Thymus (tissue), 11 donors: Measurements from ENCODE around the gene DUSP19. TPM values are rescaled to one million over a fixed set of nuclear protein-coding genes. Genes with fewer than 3 reads are reported as not detected.

ENCODE experiments used
- DNase-seq, 9 donors: peaks; one replicate each; pipeline ENCODE4 v3.0.0-alpha.2; 2013; ENCODE audit warnings: low spot score in 9 of 9, low read depth in 6 of 9, missing footprints in 1 of 9
- H3K27ac ChIP-seq, 2 donors: one replicate each; pipeline ENCODE4 v1.5.1; 2013; ENCODE audit warnings: control low read depth in 1 of 2, low read depth in 1 of 2, low read length in 1 of 2, mild to moderate bottlenecking in 1 of 2, moderate library complexity in 1 of 2
- H3K27me3 ChIP-seq, 2 donors: one replicate each; pipeline ENCODE4 v1.5.1; 2013; ENCODE audit warnings: low read length in 1 of 2; ENCODE audit not compliant: control insufficient read depth in 2 of 2, insufficient read depth in 1 of 2
- H3K36me3 ChIP-seq, 2 donors: one replicate each; pipeline ENCODE4 v1.5.1; 2013; ENCODE audit warnings: low read length in 1 of 2, mild to moderate bottlenecking in 1 of 2, moderate library complexity in 1 of 2; ENCODE audit not compliant: control insufficient read depth in 2 of 2, insufficient read depth in 2 of 2
- H3K4me1 ChIP-seq, 2 donors: one replicate each; pipeline ENCODE4 v1.5.1; 2013; ENCODE audit warnings: low read length in 2 of 2; ENCODE audit not compliant: control insufficient read depth in 2 of 2, insufficient read depth in 2 of 2
- H3K4me3 ChIP-seq, 2 donors: one replicate each; pipeline ENCODE4 v1.5.1; 2013; ENCODE audit warnings: low read length in 2 of 2, control low read depth in 1 of 2, mild to moderate bottlenecking in 1 of 2
- H3K9me3 ChIP-seq, 2 donors: one replicate each; pipeline ENCODE4 v1.5.1; 2013; ENCODE audit warnings: low read length in 1 of 2, mild to moderate bottlenecking in 1 of 2; ENCODE audit not compliant: control insufficient read depth in 2 of 2, insufficient read depth in 1 of 2
- WGBS: extraction: QIAGEN DNeasy Blood & Tissue Kit; methylation state at CpG from one replicate; pipeline ENCODE4 v1.1.7; 2013; 5-methylcytosine and 5-hydroxymethylcytosine counted together
- polyA plus RNA-seq: library from polyadenylated mRNA; stranded (reverse); fragments of 200-250 nt; gene quantifications from one replicate; pipeline ENCODE4 v1.2.3, GENCODE V29; 2013
- total RNA-seq: library from RNA; stranded (reverse); fragments of 120-200 nt; gene quantifications from one replicate; pipeline ENCODE4 v1.2.4, GENCODE V29; 2013
- donor health status: healthy.

Gene DUSP19
- total and polyA plus RNA-seq, 2 donors: 2.0 to 2.8 TPM

DNA sequence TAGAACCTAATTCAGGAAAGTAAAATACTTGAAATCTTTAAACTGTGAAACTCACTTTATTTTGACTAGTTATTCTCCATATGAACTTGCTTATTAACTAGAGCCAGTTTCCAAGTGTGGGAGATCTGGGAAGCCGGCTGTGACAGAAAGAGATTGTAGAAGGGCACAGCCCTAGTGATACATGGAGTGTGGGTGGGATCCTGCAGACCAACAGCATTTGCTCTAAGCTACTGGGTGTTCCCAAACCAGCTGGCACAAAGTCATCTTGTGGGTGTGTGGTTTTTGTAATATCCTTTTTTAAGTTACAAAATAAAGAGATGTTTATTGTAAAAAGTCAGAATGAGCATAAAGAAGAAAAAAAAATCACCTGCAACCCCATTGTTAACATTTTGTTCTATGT is 3.4 kb downstream of the DUSP19 start:
- DNase-seq: no peak
- 83% methylated on average over 1 of the region's 1 CpG for WGBS
- no peak overlapping the region for H3K4me3 ChIP-seq
- H3K4me1 ChIP-seq: no peaks in the 10 kb centered on the region
- no peaks in the 10 kb centered on the region for H3K9me3 ChIP-seq
- peaks cover 0 to 5% of the 10 kb centered on the region in 2 donors for H3K27me3 ChIP-seq
- no peaks in the 10 kb centered on the region for H3K36me3 ChIP-seq
- H3K27ac ChIP-seq: no peak overlapping the region

DNA sequence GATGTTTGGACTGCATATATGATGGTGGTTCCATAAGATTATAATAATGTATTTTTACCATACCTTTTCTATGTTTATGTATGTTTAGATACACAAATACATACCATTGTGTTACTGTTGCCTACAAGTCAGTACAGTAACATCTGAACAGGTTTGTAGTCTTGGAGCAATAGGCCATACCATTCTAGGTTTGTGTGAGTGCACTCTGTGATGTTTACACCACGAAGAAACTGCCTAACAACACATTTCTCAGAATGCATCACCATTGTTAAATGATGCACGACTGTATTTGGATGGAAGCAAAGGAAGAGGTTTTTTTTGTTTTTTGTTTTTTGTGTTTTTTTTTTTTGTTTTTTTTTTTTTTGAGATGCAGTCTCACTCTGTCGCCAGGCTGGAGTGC is 9.5 kb downstream of the DUSP19 start:
- WGBS: 95% methylated on average over 3 of the region's 3 CpGs

DNA sequence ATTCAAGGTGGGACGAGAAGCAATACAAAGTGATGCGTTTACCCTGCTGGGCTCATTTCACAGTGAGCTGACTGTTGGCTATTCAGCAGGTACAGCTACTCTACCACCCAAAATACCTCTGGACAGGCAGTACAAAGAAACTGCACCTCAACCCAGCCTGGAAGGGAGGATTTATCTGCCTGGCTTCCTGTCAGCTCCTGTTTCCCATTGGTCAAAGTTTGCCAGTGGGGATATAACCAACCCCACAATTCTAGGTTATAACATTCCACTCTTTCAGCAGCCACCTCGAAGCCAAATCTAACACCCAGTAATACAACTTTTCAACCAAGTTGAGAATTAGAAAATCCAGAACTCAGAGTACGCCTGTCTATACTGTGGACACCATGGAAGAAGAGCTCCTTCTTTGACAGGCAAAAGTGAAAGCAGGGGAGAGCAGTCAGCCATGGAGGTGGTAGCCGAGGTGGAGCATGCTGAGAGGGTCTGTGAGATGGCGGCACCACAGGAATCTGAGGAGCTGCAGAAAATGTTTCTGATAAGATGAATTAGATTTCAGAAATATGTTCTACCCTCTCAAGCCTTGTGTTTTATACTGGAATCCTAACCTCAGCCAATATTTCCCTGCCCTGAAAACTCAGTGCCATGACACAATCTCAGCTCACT is 10.8 kb downstream of the DUSP19 start:
- Histone ChIP-seq H3K27me3 (no peaks in the 10 kb centered on the region), H3K4me1 (no peaks in the 10 kb centered on the region), H3K36me3 (no peaks in the 10 kb centered on the region), H3K27ac (no peak overlapping the region), H3K9me3 (no peaks in the 10 kb centered on the region), H3K4me3 (no peak overlapping the region)
- DNase-seq: no peak
- WGBS: 98% methylated on average over 6 of the region's 6 CpGs

More for the DNA sequence above, 9.5 kb downstream of the DUSP19 start:
- H3K36me3 ChIP-seq: no peaks in the 10 kb centered on the region
- no peak overlapping the region for H3K4me3 ChIP-seq
- H3K9me3 ChIP-seq: no peaks in the 10 kb centered on the region
- DNase-seq: no peak
- H3K27ac ChIP-seq: no peak overlapping the region
- no peaks in the 10 kb centered on the region for H3K4me1 ChIP-seq
- no peaks in the 10 kb centered on the region for H3K27me3 ChIP-seq

DNA sequence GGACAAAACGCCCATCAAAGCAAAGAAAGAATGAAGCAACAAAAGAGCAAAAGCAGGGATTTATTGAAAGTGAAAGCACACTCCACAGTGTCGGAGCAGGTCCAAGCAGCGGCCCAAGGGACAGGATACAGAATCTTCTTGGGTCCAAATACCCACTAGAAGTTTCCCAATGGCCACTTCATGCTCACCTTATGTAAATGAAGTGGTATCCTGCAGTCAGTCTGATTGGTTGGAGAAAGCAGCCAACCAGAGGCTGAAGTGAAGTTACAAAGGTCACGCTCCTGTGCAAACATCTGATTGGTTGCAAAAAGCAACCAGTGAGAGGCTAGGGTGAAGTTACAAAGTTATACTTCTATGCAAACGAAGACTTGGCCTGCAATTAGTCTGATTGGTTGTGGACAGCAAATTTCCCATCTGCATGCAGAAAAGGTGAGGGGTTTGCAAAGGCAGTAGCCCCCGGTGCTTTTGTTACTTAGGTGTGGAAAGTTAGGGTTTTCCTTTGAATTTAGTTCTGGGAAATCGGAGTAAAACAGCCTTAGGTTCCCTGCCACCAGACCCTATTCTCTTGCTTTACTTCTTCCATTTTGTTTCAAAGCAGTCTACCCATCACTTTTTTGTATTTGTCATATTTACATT is 12.9 kb downstream of the DUSP19 start:
- H3K27ac ChIP-seq: no peak overlapping the region

DNA sequence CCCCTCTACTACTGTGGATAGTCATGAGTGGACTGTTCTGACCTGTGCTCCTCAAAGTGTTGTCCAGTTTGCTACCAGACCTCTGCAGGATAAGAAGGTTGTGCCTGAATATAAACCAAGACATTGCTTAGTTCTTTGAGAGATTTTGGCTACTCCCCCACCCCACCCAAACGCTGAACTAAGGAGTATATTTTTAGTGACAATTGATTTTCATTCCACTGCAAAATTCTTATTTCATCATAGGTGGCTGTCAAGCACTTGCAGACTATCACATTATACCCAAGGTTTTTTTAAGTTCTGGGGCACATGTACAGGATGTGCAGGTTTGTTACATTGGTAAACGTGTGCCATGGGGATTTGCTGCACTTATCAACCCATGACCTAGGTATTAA is 13.4 kb downstream of the DUSP19 start:
- Histone ChIP-seq H3K27ac (no peak overlapping the region), H3K27me3 (no peaks in the 10 kb centered on the region), H3K4me3 (no peak overlapping the region), H3K9me3 (no peaks in the 10 kb centered on the region), H3K4me1 (no peaks in the 10 kb centered on the region), H3K36me3 (no peaks in the 10 kb centered on the region)
- WGBS: 97% methylated on average over 2 of the region's 2 CpGs
- DNase-seq: no peak

More for the DNA sequence above, 12.9 kb downstream of the DUSP19 start:
- no peaks in the 10 kb centered on the region for H3K36me3 ChIP-seq
- H3K4me1 ChIP-seq: no peaks in the 10 kb centered on the region
- no peaks in the 10 kb centered on the region for H3K9me3 ChIP-seq
- no peak for DNase-seq
- no peaks in the 10 kb centered on the region for H3K27me3 ChIP-seq
- WGBS: 96% methylated on average over 7 of the region's 7 CpGs
- H3K4me3 ChIP-seq: no peak overlapping the region

DNA sequence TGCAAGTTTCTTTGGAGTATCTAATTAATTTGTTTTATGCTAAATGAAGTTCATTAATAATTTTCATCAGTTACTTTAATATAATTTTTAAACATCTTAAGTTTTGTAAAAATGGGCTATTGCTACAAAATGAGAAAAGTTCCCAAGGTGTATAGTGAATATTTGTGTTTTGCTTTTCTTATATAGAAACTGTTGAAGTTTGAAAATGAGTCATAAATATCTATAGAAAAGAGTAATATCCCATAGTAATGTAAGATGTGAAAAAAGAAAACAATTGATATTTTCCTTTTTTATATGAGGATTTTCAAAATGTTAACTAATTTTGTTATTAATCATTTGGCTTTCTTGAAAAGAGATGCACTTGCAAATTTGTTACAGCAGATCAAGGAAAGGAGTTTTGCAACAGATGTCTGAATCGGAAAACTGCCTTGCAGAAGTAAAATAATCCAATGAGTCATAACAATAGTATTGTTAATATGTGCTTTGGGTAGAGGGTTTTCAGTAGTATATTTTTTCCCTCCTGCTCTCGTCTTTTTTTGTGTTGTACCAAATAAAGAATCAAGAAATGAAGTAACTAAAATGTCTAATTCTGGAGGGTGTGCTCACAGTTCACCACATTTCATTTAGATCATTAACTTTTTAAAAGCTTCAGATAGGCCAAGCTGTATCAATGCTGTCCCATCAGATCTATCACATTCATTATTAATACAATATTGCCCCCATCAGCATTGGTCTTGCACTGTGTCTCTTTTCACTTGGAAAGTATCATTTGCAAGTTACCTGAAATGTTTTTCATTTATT is 15.5 kb downstream of the DUSP19 start:
- no peaks in the 10 kb centered on the region for H3K27me3 ChIP-seq
- H3K27ac ChIP-seq: no peak overlapping the region
- WGBS: 86% methylated on average over 2 of the region's 2 CpGs
- no peaks in the 10 kb centered on the region for H3K4me1 ChIP-seq
- DNase-seq: no peak
- H3K4me3 ChIP-seq: no peak overlapping the region
- H3K9me3 ChIP-seq: no peaks in the 10 kb centered on the region
- H3K36me3 ChIP-seq: no peaks in the 10 kb centered on the region

DNA sequence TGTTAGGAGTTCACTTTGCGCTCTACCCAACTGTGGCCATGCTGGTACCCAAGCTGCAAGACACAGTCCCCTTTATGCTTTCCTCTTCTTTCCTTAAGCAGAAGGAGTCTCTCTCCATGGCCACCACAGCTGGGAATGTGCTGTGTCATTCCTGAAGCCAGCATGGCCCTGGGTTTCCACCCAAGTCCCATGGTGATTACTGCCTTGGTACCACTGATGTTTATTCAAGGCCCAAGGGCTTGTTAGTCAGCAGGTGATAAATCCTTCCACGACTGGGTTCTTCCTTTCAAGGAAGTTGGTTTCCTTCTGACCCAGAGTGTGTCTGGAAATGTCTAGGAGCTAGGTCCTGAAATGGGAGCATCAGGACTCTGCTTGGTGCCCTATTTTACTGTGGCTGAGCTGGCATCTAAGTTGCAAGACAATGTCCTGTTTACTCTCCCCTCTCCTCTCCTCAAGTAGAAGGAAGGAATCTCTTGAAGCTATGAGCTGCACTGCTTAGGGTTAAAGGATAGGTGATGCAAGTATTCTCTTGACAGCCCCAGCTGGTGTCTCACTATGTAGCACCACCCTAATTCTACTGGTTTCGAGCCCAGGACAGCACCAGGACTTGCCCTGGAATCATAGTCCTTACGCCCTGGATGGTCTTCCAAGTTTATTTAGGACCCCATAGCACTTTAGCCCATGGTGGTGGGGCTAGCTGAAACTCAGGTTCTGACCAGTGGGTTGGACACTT is 27.0 kb downstream of the DUSP19 start:
- Histone ChIP-seq H3K4me1 (no peaks in the 10 kb centered on the region), H3K4me3 (no peak overlapping the region), H3K9me3 (no peaks in the 10 kb centered on the region), H3K36me3 (no peaks in the 10 kb centered on the region), H3K27me3 (no peaks in the 10 kb centered on the region), H3K27ac (no peak overlapping the region)
- no peak for DNase-seq
- 72% methylated on average over 4 of the region's 4 CpGs for WGBS

DNA sequence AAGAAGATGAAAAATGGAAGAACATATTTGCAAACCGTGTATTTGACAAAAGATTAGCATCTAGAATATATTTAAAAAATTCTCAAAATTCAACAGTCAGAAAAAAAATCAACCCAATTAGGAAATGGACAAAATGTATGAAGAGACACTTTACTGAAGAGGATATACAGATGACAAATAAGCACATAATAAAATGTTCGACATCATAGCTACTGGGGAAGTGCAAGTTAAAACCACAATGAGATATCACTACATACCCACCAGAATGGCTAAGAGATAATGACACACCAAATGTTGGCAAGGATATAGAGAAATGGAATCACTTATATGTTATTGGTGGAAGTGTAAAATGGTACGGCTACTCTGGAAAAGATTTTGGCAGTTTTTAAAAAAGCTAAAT is 34.0 kb downstream of the DUSP19 start:
- Histone ChIP-seq H3K36me3 (no peaks in the 10 kb centered on the region), H3K27me3 (no peaks in the 10 kb centered on the region), H3K27ac (no peak overlapping the region), H3K9me3 (no peaks in the 10 kb centered on the region), H3K4me3 (no peak overlapping the region), H3K4me1 (no peaks in the 10 kb centered on the region)
- no peak for DNase-seq
- 98% methylated on average over 3 of the region's 3 CpGs for WGBS

DNA sequence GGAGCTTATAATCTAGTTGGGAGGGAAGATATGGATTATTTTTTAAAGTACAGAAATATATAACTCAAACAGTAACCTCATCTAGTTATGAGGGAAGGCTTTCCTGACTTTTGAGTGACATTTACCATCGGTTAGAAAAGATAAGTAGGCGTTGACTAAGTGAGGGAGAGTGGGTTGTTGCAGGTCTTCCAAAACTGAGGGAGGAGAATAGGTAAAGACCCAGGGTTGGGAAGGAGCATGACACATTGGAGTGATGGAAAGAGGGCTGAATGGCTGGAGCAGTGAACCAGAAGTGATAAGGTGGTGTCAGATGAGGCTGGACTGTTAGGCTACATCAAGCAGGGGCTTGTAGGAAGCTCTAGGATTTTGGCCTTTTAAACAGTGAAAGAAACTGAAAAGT is 35.1 kb downstream of the DUSP19 start:
- Histone ChIP-seq H3K9me3 (no peaks in the 10 kb centered on the region), H3K36me3 (no peaks in the 10 kb centered on the region), H3K4me3 (no peak overlapping the region), H3K4me1 (no peaks in the 10 kb centered on the region), H3K27ac (no peak overlapping the region), H3K27me3 (no peaks in the 10 kb centered on the region)
- DNase-seq: no peak
- 90% methylated on average over 2 of the region's 2 CpGs for WGBS
